Measurements from ENCODE around the gene FAM200C. TPM values are rescaled to one million over a fixed set of nuclear protein-coding genes. Genes with fewer than 3 reads are reported as not detected.

FAM200C gene
- total RNA-seq, 4 donors from 2014 or later = 0.87 to 3.2 (median 1.8) TPM

DNA sequence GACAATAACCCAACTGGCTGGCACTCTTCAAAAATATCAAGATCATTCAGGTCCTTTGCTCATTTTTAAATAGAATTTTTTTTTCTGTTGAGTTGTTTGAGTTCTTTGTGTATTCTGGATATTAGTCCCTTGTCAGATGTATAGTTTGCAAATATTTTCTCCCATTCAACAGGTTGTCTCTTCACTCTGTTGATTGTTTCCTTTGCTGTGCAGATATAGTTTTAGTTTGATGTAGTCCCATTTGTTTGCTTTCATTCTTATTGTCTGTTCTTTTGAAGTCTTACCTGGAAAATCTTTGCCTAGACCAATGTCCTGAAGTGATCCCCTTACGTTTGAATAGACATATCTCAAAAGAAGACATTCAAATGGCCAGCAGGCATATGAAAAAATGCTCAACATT is 44.6 kb upstream of the FAM200C start:
- H3K4me1 ChIP-seq = peaks cover 0 to 4% (median 1%) of the 10 kb centered on the region in 3 donors
- TF ChIP-seq, protein P1, sequence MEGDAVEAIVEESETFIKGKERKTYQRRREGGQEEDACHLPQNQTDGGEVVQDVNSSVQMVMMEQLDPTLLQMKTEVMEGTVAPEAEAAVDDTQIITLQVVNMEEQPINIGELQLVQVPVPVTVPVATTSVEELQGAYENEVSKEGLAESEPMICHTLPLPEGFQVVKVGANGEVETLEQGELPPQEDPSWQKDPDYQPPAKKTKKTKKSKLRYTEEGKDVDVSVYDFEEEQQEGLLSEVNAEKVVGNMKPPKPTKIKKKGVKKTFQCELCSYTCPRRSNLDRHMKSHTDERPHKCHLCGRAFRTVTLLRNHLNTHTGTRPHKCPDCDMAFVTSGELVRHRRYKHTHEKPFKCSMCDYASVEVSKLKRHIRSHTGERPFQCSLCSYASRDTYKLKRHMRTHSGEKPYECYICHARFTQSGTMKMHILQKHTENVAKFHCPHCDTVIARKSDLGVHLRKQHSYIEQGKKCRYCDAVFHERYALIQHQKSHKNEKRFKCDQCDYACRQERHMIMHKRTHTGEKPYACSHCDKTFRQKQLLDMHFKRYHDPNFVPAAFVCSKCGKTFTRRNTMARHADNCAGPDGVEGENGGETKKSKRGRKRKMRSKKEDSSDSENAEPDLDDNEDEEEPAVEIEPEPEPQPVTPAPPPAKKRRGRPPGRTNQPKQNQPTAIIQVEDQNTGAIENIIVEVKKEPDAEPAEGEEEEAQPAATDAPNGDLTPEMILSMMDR (IDR thresholded peaks at IDR 0.05) = no peak
- no peak for TF ChIP-seq POLR2A (IDR thresholded peaks at IDR 0.05)
- intact Hi-C loops (cut with DNase I) = loop anchor here (10.0 kb wide), 1 partner anchor 60 kb away; no protein-coding TSS in a partner anchor

DNA sequence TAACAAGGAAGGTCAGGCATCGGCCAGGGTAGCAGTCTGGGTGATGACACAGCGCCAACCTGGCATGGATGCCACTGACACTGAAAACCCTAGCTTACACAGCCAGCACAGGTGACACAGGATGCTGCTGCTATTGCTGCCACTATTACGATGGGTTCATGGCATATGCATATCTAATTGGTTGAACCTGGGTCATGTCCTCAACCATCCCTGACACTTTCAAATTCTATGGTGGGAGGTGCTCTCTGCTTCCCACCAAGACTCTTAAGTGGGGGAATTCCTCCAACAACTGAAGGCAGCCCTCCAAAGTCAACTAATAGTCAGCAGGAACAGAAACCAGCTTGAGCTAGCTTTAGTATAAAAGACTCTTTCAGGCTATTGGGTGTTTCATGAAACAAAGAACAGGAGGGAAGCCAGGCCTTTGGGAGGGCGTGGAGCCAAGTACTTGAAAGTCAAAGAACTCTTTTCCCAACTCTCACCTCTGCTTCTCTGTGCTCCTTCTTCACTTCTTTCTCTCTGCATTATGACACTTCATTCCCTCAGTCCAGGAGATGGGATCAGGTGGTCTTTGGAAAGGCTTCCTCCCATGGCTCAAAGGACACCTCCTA is 43.1 kb upstream of the FAM200C start:
- H3K4me1 ChIP-seq = peaks cover 4 to 17% (median 4%) of the 10 kb centered on the region in 3 donors
- no peak overlapping the region for H3K4me3 ChIP-seq
- intact Hi-C loops (cut with DNase I) = loop anchor here (10.0 kb wide), 1 partner anchor 62 kb away; no protein-coding TSS in a partner anchor
- no peaks in the 10 kb centered on the region for H3K27me3 ChIP-seq
- no peak overlapping the region for H3K27ac ChIP-seq
- no peaks in the 10 kb centered on the region for H3K9me3 ChIP-seq
- WGBS, 2 donors = 51 to 54% methylated on average over 4 of the region's 4 CpGs
- TF ChIP-seq, protein P1 (IDR thresholded peaks at IDR 0.05) = no peak
- no peak for TF ChIP-seq POLR2A (IDR thresholded peaks at IDR 0.05)
- no peak for DNase-seq
- no peaks in the 10 kb centered on the region for H3K36me3 ChIP-seq

More for the DNA sequence above, 44.6 kb upstream of the FAM200C start:
- Histone ChIP-seq H3K27ac (no peak overlapping the region), H3K36me3 (no peaks in the 10 kb centered on the region), H3K4me3 (no peak overlapping the region), H3K9me3 (no peaks in the 10 kb centered on the region), H3K27me3 (no peaks in the 10 kb centered on the region)
- WGBS, 2 donors = 62 to 83% methylated on average over 1 of the region's 1 CpG
- no peak for DNase-seq

DNA sequence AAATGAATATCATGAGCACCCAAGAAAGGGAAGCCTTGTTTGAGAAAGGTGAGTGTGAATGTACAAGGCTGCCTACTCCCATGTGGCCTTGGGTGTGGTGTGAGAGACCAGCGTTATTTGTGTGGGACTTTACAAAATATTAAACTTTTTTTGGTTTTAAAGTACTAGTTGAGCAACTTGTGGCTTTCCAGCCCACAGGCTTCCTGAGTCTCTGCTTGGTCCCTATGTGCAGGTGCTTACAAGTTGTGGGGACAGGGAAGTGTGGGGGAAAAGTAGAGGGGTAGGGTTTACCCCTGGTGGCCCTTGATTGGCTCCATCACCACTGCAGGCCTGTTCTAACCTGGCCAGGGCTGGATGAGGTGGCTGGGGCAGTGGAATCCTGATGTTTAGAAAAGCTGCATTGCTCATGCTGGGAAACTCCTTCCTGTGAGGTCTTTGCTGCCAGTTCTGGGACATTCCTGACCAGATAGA is 41.5 kb upstream of the FAM200C start:
- Histone ChIP-seq H3K27ac (no peak overlapping the region), H3K36me3 (no peaks in the 10 kb centered on the region), H3K27me3 (no peaks in the 10 kb centered on the region), H3K4me3 (no peak overlapping the region), H3K4me1 (peaks cover 4 to 17% (median 4%) of the 10 kb centered on the region in 3 donors), H3K9me3 (no peaks in the 10 kb centered on the region)
- no peak for DNase-seq
- TF ChIP-seq, protein P1 (IDR thresholded peaks at IDR 0.05) = no peak
- no peak for TF ChIP-seq POLR2A (IDR thresholded peaks at IDR 0.05)
- WGBS, 2 donors = 0 to 10% methylated on average over 1 of the region's 1 CpG
- intact Hi-C loops (cut with DNase I) = loop anchor here (10.0 kb wide), 1 partner anchor 63 kb away; no protein-coding TSS in a partner anchor

DNA sequence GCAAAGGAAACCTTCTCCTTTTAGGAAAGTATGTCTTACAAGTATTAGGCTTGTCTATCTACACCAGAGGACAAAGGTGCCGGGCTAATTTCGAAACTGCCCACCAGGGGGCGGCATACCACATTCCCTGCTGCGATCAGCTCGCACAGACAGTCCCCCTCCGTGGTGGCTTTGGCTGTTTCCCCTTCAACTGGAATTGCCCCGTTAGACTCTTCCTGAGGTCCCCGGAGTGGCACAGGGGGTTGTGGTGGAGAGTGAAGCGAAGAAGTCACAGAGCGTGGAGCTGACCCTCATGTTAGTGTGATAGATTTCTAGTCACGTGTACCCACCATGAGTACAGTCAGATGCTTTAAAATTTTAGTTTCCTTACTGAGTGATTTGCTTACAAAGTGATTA is 39.3 kb upstream of the FAM200C start:
- intact Hi-C loops (cut with DNase I) = no loop called here
- peak; percentile 42 for DNase-seq
- Histone ChIP-seq H3K9me3 (no peaks in the 10 kb centered on the region), H3K36me3 (no peaks in the 10 kb centered on the region), H3K27me3 (no peaks in the 10 kb centered on the region), H3K4me1 (peaks cover 4 to 24% (median 4%) of the 10 kb centered on the region in 3 donors), H3K4me3 (peak overlapping the region; percentile 10 to 59 (median 45)), H3K27ac (peak overlapping the region in 3 of 4 donors; percentile 42 to 66 (median 64))
- 0 to 2% methylated on average over 11 of the region's 11 CpGs for WGBS, 2 donors
- TF ChIP-seq, protein P1 (IDR thresholded peaks at IDR 0.05) = peak; percentile 90 to 95 (median 92)
- TF ChIP-seq POLR2A (IDR thresholded peaks at IDR 0.05) = no peak

Data from esophagus squamous epithelium (tissue), 5 donors.